Endothelial cell of umbilical vein (primary cell): ENCODE measurements around the gene PXK. TPM values are rescaled to one million over a fixed set of nuclear protein-coding genes. Genes with fewer than 3 reads are reported as not detected.

ENCODE experiments used
- BruUV-seq: library from RNA; stranded (reverse); fragments of 400-500 nt; replicated peaks from 2 replicates; lab custom pipeline; 2021; lab: Mats Ljungman, UMichigan
- CTCF ChIA-PET: fragments of 300-600, 350-600 bp; sonication (Branson Sonifier 250); formaldehyde crosslinking; loops from one replicate; lab custom pipeline; 2021; ENCODE audit warnings: antibody characterized with exemption, inconsistent platforms; lab: Charles Lee
- POLR2A ChIA-PET: fragments of 300-600, 350-600 bp; sonication (Branson Sonifier 250); formaldehyde crosslinking; loops from one replicate; lab custom pipeline; 2021; ENCODE audit warnings: antibody characterized with exemption, inconsistent platforms; lab: Charles Lee
- DNase-seq: peaks from one replicate; pipeline ENCODE4 v3.0.0-alpha.2; 2011; ENCODE audit warnings: low read depth, low spot score
- FAIRE-seq: peaks from 2 replicates; lab custom pipeline; 2011; peaks lifted over from hg19 to GRCh38; lab: Jason Lieb, UNC
- H2AFZ ChIP-seq: 2 replicates; pipeline ENCODE4 v1.6.0; 2012; ENCODE audit warnings: low read depth, low read length, control low read depth, inconsistent platforms
- H3K27ac ChIP-seq: 2 replicates; pipeline ENCODE4 v1.5.1; 2011; ENCODE audit warnings: low read depth, mild to moderate bottlenecking, control low read depth, low read length, moderate library complexity; ENCODE audit not compliant: insufficient read depth
- H3K27me3 ChIP-seq, 2 experiments: 2 replicates each; pipeline versions ENCODE4 v1.6.0 to v1.6.1; 2011; ENCODE audit warnings: low read length in 2 of 2, mixed read lengths in 1 of 2; ENCODE audit not compliant: control insufficient read depth in 2 of 2, insufficient read depth in 2 of 2
- H3K36me3 ChIP-seq, 2 experiments: 2 replicates in 1 of 2; 3 replicates in 1 of 2; pipeline ENCODE4 v1.5.1; 2011; ENCODE audit warnings: low read length in 2 of 2, mild to moderate bottlenecking in 1 of 2, moderate library complexity in 1 of 2; ENCODE audit not compliant: control insufficient read depth in 2 of 2, insufficient read depth in 2 of 2; ENCODE audit errors: extremely low read depth in 1 of 2
- H3K4me1 ChIP-seq: 3 replicates; pipeline ENCODE4 v1.5.1; 2011; ENCODE audit warnings: mild to moderate bottlenecking, low read length; ENCODE audit not compliant: control insufficient read depth, insufficient read depth; ENCODE audit errors: extremely low read depth
- H3K4me2 ChIP-seq: 2 replicates; pipeline ENCODE4 v1.6.1; 2011; ENCODE audit warnings: low read length, control low read depth, mixed read lengths; ENCODE audit not compliant: insufficient read depth
- H3K4me3 ChIP-seq, 3 experiments: fragments of 200-600 bp in 1 of 3; sonication (generic), shearing (Covaris generic) in 1 of 3; replicated peaks in 1 of 3; 2 replicates each; pipeline ENCODE4 v1.5.1; 2011 to 2016; ENCODE audit warnings: control low read depth in 3 of 3, low read length in 3 of 3, mild to moderate bottlenecking in 2 of 3, inconsistent platforms in 1 of 3, low read depth in 1 of 3, moderate library complexity in 1 of 3; ENCODE audit not compliant: insufficient read depth in 1 of 3
- H3K79me2 ChIP-seq: 2 replicates; pipeline ENCODE4 v1.6.0; 2012; ENCODE audit warnings: low read length, inconsistent platforms; ENCODE audit not compliant: control insufficient read depth, insufficient read depth
- H3K9ac ChIP-seq: replicated peaks from 2 replicates; pipeline ENCODE3; 2011; ENCODE audit warnings: low read length, control low read depth; ENCODE audit not compliant: insufficient read depth; ENCODE audit errors: extremely low read depth
- H3K9me1 ChIP-seq: replicated peaks from 3 replicates; pipeline ENCODE4 v1.6.0; 2011; ENCODE audit warnings: mild to moderate bottlenecking, low read length; ENCODE audit not compliant: control insufficient read depth, insufficient read depth; ENCODE audit errors: extremely low read depth
- H3K9me3 ChIP-seq: replicated peaks from 2 replicates; pipeline ENCODE4 v1.5.1; 2012; ENCODE audit warnings: low read length, inconsistent platforms; ENCODE audit not compliant: control insufficient read depth, insufficient read depth
- H4K20me1 ChIP-seq: replicated peaks from 2 replicates; pipeline ENCODE3; 2011; ENCODE audit warnings: mild to moderate bottlenecking, low read length; ENCODE audit not compliant: control insufficient read depth, insufficient read depth; ENCODE audit errors: extremely low read depth
- CTCF ChIP-seq, 2 donors: IDR thresholded peaks; 1 replicate in 1 of 2; 2 replicates in 1 of 2; pipeline ENCODE4 v1.5.1; 2011; ENCODE audit warnings: low read length in 2 of 2, mild to moderate bottlenecking in 2 of 2, moderate library complexity in 2 of 2, control low read depth in 1 of 2, inconsistent platforms in 1 of 2, low read depth in 1 of 2; ENCODE audit not compliant: insufficient read depth in 1 of 2; ENCODE audit errors: extremely low read depth in 1 of 2
- EZH2 ChIP-seq: IDR thresholded peaks from 2 replicates; pipeline ENCODE4 v1.6.1; 2012; ENCODE audit warnings: borderline replicate concordance, low read depth, mild to moderate bottlenecking, moderate library complexity, low read length, inconsistent platforms; ENCODE audit not compliant: severe bottlenecking
- GATA2 ChIP-seq: IDR thresholded peaks from 2 replicates; pipeline ENCODE4 v1.7.0; 2011; ENCODE audit warnings: low read depth, mild to moderate bottlenecking, moderate library complexity, mixed read lengths, low read length; ENCODE audit not compliant: insufficient read length, insufficient read depth
- JUN ChIP-seq: IDR thresholded peaks from 2 replicates; pipeline ENCODE4 v1.6.1; 2011; ENCODE audit warnings: borderline replicate concordance, low read depth; ENCODE audit not compliant: insufficient read length, insufficient read depth
- MAX ChIP-seq: IDR thresholded peaks from 2 replicates; pipeline ENCODE4 v1.6.1; 2011; ENCODE audit not compliant: insufficient read depth, insufficient read length
- POLR2A ChIP-seq: IDR thresholded peaks from 2 replicates; pipeline ENCODE4 v1.6.1; 2012; ENCODE audit warnings: low read depth, mild to moderate bottlenecking, control low read depth, low read length
- POLR2AphosphoS5 ChIP-seq: IDR thresholded peaks from 2 replicates; pipeline ENCODE4 v1.6.1; 2012; ENCODE audit warnings: low read depth, mild to moderate bottlenecking, control low read depth, low read length, moderate library complexity; ENCODE audit not compliant: insufficient read depth
- dilution Hi-C: fragments of 300-500 bp; cut with MboI; formaldehyde crosslinking; loops from one replicate; pipeline ENCODE4 v1.15.0; 2019; ENCODE audit warnings: low sequenced_read_pairs; ENCODE audit not compliant: extremely low pct_ligation_motif_present
- intact Hi-C: fragments of 100-400 bp; cut with micrococcal nuclease; formaldehyde crosslinking; loops from one replicate; pipeline ENCODE4 v1.10.0; 2022
- polyA plus RNA-seq, 4 experiments: library from polyadenylated mRNA; depleted of rRNA in 3 of 4; stranded (reverse) in 3 of 4; unstranded in 1 of 4; fragments of >200 nt; gene quantifications; 2 replicates each; pipeline versions ENCODE4 v1.2.1 to v1.2.3, GENCODE V29; 2011 to 2012; ENCODE audit warnings: missing spikeins in 1 of 4
- total RNA-seq: library from RNA; stranded (reverse); gene quantifications from 2 replicates; pipeline ENCODE4 v1.2.3, GENCODE V29; 2021

PXK gene
- total and polyA plus RNA-seq, 2 donors (not counting 3 experiments of a cell fraction or from before 2014, with no cell fraction given): 11.3 to 14.6 TPM

- dilution Hi-C loops: no loop called here
- CTCF ChIA-PET: no interaction called here
Observed at GRCh38 chr3:58369038-58369437, 36.3 kb downstream of the PXK start.

More at GRCh38 chr3:58369038-58369437, 36.3 kb downstream of the PXK start:
- Histone ChIP-seq H3K27ac (no peak overlapping the region), H2AFZ (no peak overlapping the region), H3K4me1 (no peaks in the 10 kb centered on the region), H3K36me3 (peaks cover 0 to 2% of the 10 kb centered on the region in 2 experiments), H3K9ac (no peak overlapping the region), H3K9me3 (no peaks in the 10 kb centered on the region), H3K4me3 (no peak overlapping the region), H3K4me2 (no peak overlapping the region), H3K79me2 (no peaks in the 10 kb centered on the region), H4K20me1 (no peaks in the 10 kb centered on the region), H3K9me1 (no peaks in the 10 kb centered on the region), H3K27me3 (no peaks in the 10 kb centered on the region)
- intact Hi-C loops: no loop called here
- no TSS peak for BruUV-seq
- POLR2A ChIA-PET: no interaction called here
- TF ChIP-seq POLR2AphosphoS5: no peak
- TF ChIP-seq EZH2: no peak
- TF ChIP-seq MAX: no peak
- TF ChIP-seq CTCF (IDR thresholded peaks at IDR 0.05; ENCODE audit: extremely low read depth in 1 of 2, insufficient read depth in 1 of 2, low read depth in 1 of 2, low read length in 2 of 2): no peak
- TF ChIP-seq GATA2: no peak
- no peak for TF ChIP-seq JUN
- no peak for TF ChIP-seq POLR2A
- FAIRE-seq: no peak
- DNase-seq: no peak
